Stimulated activated CD4-positive, alpha-beta T cell treated with anti-CD3 and anti-CD28 coated beads, Interleukin-4, amount 100 ng/mL, for 48 hours (primary cell): ENCODE measurements around the gene TMEM97.

Experiments
- DNase-seq, 2 donors: peaks; one replicate each; pipeline ENCODE4 v3.0.0-alpha.2; 2020; ENCODE audit warnings: low read depth in 2 of 2

Gene TMEM97

DNA sequence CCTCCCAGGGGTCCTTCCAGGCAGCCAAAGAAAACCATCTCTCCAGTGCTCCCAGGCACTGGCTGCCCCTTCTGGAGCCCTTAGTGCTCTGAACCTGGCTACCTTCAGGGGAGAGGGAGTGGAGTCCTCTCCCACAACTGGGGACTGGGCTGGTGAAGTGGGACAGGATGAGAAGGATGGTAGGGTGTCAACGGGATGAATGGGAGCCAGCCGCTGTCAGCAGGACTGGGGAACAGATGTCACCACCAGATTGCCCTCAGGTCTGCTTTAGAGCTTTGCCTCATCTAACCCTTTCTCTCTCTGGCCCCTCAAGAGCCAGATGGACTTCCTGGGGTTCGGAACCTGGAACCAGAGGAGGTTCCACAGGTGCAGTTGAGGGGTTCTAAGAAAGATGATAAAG lies 46.5 kb downstream of the TMEM97 start:
- no peak for DNase-seq

- DNase-seq, result no peak
Observed at GRCh38 chr17:28366605-28367004, 47.6 kb downstream of the TMEM97 start.

DNA sequence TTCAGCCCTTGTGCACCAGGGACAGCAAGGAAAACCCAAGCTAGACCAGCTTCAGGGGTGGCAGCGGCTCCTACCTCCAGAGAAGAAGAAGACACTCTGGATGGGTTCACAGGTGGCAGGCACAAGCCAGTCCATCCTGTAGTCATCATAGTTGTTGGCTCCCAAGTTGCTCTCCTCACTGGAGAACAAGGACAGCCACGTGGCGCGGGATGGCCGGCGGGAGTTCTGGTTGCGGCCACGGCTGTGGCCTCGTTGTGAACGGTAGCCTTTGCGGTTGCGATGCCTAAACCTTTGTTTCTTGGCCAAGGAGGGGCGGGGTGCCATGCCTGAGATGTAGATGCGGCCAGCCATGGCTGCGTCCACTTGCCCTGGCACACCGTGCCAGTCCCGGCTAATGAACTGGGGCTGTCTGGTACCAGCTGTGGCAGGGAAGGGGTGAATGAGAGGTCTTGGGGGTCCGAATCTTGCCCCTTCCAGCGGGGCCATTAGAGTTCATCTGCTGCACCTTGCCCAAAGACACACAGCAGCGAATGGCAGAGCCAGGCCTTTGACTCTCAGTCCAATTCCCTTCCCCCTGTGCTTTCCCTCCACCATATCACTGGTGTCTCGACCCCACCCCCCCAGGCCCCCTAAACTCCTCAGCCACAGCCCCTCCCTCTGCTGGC lies 48.8 kb downstream of the TMEM97 start:
- no peak for DNase-seq

GRCh38 chr17:28368306-28368831 lies 49.4 kb downstream of the TMEM97 start:
- no peak for DNase-seq

DNA sequence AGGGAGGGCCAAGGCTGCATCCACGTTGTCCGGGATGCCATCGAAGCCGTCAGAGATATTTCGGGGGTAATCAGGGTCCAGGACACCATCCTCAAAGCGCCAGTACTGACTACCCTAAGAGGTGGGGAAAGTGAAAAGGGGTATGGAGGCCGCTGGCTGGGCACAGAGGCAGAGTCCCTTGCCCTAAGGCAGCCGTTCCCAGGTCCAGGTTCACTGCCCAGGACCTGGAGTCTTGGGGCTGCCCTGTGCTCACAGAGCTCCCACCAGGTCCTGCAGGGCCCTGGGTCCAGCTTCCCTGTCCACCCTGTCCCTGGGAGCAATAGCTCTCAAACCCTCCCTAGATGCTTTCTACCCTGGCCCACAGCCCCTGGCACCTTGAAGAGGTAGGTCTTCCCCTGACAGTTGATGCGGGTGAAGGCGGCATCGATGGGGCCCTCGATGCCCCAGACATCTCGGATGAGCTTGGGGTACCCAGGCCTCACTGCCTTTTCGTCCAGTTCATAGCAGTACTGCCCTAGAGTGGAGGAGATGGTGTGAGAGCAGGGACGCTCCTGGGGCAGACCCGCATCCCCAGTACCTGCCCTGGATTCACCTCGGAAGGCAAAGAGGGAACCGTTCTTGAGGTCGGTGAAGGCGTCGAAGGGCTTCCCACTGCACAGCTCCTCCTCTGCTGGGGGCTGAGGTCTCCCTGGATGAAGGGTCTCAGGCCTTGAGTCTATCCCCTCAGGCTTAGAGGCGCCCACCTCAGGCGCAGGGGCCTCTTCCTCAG lies 50.1 kb downstream of the TMEM97 start:
- no peak for DNase-seq

DNA sequence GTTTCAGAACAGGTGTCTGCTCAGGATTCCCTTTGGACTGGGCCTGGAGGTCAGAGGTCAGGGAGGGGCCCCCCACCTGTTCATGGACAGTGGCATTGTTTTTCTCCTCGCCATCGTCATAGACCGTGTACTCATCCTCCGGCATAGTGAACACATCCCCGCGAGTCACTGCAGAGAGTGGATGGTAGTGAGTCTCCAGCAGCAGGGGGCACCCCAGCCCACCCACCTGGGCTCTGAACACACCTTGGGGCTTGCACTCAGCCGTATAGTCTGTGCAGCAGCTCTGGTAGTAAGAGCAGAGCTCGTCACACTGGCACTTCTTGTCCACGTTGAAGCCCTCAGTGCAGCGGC lies 50.7 kb downstream of the TMEM97 start:
- no peak for DNase-seq

- DNase-seq, result no peak
Observed at GRCh38 chr17:28370035-28370743, 51.2 kb downstream of the TMEM97 start, which contains the start of gene VTN. VTN (minus strand) TSS chr17:28370307; CDS start chr17:28370203, 104 bp downstream.

DNA sequence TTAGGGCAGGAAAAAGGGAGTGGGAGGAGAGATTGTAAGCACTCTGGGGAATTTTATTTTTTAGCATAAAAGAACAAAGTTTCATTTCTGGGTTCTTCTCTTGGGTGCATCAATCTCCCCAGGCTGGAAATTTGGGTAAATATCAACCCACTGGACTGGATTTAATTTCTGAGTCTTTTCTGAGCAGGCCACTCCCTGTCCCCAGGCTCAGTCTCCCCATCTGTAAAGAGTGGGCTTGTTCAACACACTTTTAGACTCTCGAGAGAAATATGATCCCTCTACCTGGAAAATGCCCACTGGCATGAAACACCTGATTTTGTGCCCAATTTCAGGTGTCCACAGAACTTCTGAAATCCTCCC lies 51.7 kb downstream of the TMEM97 start:
- DNase-seq, result no peak

DNA sequence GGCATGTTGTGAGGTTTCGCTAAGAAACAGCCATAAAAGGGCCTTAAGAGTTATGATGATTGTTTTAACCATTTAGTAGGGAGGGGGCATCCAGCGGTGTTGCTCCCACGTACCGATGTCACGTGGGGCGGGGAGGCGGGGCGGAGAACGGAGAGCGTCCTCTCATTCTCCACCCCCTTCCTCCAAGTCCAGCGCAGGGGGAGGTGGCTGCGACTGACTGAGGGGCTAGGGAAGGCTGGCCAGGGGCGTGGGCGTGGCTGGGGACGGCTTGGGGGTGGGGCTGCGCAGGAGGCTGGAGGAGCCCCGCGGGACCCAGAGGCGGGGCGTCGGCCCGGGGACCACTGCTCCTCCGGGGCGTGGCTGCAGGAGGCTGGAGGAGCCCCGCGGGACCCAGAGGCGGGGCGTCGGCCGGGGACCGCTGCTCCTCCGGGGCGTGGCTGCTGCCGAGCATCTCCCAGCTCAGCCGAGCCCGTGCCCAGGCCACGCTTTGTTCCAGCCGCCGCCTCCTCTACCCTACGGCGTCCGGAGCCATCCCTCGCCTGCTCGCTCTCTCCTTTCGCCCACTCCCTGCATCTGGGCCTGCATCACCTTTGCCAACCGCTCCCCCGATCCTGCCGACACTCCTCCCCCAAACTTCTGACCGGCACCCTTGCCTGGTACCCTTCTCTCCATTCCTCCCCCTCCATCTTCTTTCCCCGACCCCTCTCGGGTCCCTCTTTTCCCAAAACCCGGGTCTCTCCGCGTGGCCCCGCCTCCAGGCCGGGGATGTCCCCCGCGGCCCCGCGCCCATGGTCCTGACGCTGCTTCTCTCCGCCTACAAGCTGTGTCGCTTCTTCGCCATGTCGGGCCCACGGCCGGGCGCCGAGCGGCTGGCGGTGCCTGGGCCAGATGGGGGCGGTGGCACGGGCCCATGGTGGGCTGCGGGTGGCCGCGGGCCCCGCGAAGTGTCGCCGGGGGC lies 52.5 kb downstream of the TMEM97 start, which contains the start of gene SARM1:
TSS of gene SARM1 (plus strand) at position 450 of the 958 bp plus-strand sequence. CDS start at position 789, 339 bp downstream.
- peak; percentile 80 to 89 for DNase-seq

GRCh38 chr17:28372203-28372944 lies 53.4 kb downstream of the TMEM97 start:
- peak; percentile 26 to 32 for DNase-seq

GRCh38 chr17:28372945-28373274 lies 53.9 kb downstream of the TMEM97 start:
- DNase-seq, result no peak
